ENCODE data around the gene CNGB1. TPM values are rescaled to one million over a fixed set of nuclear protein-coding genes. Genes with fewer than 3 reads are reported as not detected.

The CNGB1 gene
- polyA plus RNA-seq, 1 donor (not counting 4 experiments of a cell fraction or from before 2014, with no cell fraction given), result 0.08 TPM

DNA sequence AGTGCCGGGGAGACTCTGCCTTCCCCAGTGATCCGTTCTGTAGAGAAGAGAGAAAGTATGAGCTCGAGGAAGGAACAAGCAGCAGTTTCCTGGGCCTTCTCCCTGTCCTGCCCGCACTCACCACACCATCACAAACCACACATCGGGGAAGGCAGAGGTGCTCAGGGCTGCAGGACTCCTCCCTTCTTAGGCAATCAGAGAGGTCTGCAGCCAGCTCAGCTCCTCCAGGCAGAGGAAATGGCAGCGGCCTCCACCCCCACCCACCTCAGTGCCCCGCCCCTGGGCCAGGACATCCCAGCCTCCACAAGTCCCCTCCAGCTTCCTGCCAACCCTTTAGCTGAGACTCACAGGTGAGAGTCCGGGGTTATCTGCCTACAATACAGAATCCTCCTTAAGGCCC, 27.6 kb upstream of the CNGB1 start:
- dilution Hi-C loops (cut with MboI; ENCODE audit: extremely low pct_ligation_motif_present, low sequenced_read_pairs), result no loop called here
- no peak overlapping the region for H3K4me3 ChIP-seq (ENCODE audit: control insufficient read depth in 2 of 3, extremely low read depth in 1 of 3, insufficient read depth in 2 of 3, low read depth in 1 of 3, low read length in 3 of 3)
- H3K9me1 ChIP-seq (ENCODE audit: control insufficient read depth, extremely low read depth, insufficient read depth, low read length), result peaks cover 2% of the 10 kb centered on the region
- TF ChIP-seq EZH2 (IDR thresholded peaks at IDR 0.05; ENCODE audit: low read length), result no peak
- TF ChIP-seq, protein P1, sequence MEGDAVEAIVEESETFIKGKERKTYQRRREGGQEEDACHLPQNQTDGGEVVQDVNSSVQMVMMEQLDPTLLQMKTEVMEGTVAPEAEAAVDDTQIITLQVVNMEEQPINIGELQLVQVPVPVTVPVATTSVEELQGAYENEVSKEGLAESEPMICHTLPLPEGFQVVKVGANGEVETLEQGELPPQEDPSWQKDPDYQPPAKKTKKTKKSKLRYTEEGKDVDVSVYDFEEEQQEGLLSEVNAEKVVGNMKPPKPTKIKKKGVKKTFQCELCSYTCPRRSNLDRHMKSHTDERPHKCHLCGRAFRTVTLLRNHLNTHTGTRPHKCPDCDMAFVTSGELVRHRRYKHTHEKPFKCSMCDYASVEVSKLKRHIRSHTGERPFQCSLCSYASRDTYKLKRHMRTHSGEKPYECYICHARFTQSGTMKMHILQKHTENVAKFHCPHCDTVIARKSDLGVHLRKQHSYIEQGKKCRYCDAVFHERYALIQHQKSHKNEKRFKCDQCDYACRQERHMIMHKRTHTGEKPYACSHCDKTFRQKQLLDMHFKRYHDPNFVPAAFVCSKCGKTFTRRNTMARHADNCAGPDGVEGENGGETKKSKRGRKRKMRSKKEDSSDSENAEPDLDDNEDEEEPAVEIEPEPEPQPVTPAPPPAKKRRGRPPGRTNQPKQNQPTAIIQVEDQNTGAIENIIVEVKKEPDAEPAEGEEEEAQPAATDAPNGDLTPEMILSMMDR (optimal IDR thresholded peaks at IDR 0.05 in 1 of 3, IDR thresholded peaks at IDR 0.05 in 1 of 3, conservative IDR thresholded peaks at IDR 0.05 in 1 of 3; ENCODE audit: extremely low read depth in 1 of 3, insufficient read depth in 2 of 3, low read length in 3 of 3), result no peak
- peaks cover 32% of the 10 kb centered on the region for H3K4me1 ChIP-seq (ENCODE audit: control insufficient read depth, extremely low read depth, insufficient read depth, low read length)
- DNase-seq (ENCODE audit: low read depth, low spot score) (peak; percentile 38), FAIRE-seq (peak; percentile 67)
- no peaks in the 10 kb centered on the region for H4K20me1 ChIP-seq (ENCODE audit: control insufficient read depth, extremely low read depth, insufficient read depth, low read length)
- no peak overlapping the region for H2AFZ ChIP-seq (ENCODE audit: control insufficient read depth, low read length)
- peak overlapping the region; percentile 14 for H3K27ac ChIP-seq (ENCODE audit: control insufficient read depth, insufficient read depth, low read length)
- peak overlapping the region; percentile 19 for H3K9ac ChIP-seq (ENCODE audit: control insufficient read depth, extremely low read depth, insufficient read depth, low read length)
- H3K9me3 ChIP-seq (ENCODE audit: control insufficient read depth, low read depth, low read length), result no peaks in the 10 kb centered on the region
- peaks cover 17% of the 10 kb centered on the region for H3K79me2 ChIP-seq (ENCODE audit: control insufficient read depth, insufficient read depth, low read length)
- H3K4me2 ChIP-seq (ENCODE audit: control insufficient read depth, extremely low read depth, insufficient read depth, low read depth, low read length), result peak overlapping the region; percentile 82
- H3K27me3 ChIP-seq (ENCODE audit: control insufficient read depth, extremely low read depth, insufficient read depth, low read length), result no peaks in the 10 kb centered on the region
- peaks cover 14 to 23% of the 10 kb centered on the region in 2 experiments for H3K36me3 ChIP-seq (ENCODE audit: control insufficient read depth in 2 of 2, extremely low read depth in 1 of 2, insufficient read depth in 2 of 2, low read length in 2 of 2)

DNA sequence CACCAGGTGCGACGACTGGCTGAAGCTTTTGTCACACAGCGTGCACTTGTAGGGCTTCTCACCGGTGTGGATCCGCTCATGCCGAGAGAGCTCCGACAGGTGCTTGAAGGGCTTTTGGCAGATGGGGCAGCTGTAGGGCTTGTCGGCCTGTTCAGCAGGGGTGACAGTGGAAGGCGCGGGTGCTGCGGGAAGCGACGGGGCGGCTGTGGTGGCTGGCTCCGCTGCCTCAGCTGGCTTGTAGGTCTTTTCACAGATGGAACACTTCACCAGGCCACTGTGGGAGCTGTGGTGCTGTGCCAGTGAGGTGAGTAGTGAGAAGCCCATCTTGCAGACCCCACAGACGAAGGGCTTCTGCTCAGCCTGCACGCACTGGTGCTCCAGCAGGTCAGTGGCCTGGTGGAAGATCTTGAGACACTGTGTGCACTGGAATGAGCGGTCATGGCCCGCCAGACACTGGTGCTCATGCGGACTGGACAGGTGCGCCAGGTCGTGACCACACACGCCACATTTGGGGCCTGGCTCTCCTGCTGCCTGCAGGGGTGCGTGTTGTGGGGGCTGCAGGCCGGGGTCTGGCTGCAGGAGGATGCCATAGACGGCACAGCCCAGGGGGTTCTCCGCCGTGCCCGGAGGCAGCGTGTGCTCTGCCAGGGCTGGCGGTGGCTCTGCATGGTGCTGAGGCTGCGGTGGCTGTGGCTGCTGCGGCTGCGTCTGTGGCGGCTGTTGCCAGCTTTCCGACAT, 26.8 kb upstream of the CNGB1 start:
- FAIRE-seq, result no peak

More for the DNA sequence above, 26.8 kb upstream of the CNGB1 start:
- no peaks in the 10 kb centered on the region for H4K20me1 ChIP-seq (ENCODE audit: control insufficient read depth, extremely low read depth, insufficient read depth, low read length)
- no peak overlapping the region for H3K4me2 ChIP-seq (ENCODE audit: control insufficient read depth, extremely low read depth, insufficient read depth, low read depth, low read length)
- H3K9me3 ChIP-seq (ENCODE audit: control insufficient read depth, low read depth, low read length), result no peaks in the 10 kb centered on the region
- H3K27ac ChIP-seq (ENCODE audit: control insufficient read depth, insufficient read depth, low read length), result no peak overlapping the region
- no peak overlapping the region for H2AFZ ChIP-seq (ENCODE audit: control insufficient read depth, low read length)
- no peak for DNase-seq (ENCODE audit: low read depth, low spot score)
- peaks cover 33% of the 10 kb centered on the region for H3K4me1 ChIP-seq (ENCODE audit: control insufficient read depth, extremely low read depth, insufficient read depth, low read length)
- no peak for TF ChIP-seq EZH2 (IDR thresholded peaks at IDR 0.05; ENCODE audit: low read length)
- TF ChIP-seq, protein P1 (optimal IDR thresholded peaks at IDR 0.05 in 1 of 3, IDR thresholded peaks at IDR 0.05 in 1 of 3, conservative IDR thresholded peaks at IDR 0.05 in 1 of 3; ENCODE audit: extremely low read depth in 1 of 3, insufficient read depth in 2 of 3, low read length in 3 of 3), result no peak
- peaks cover 11% of the 10 kb centered on the region for H3K79me2 ChIP-seq (ENCODE audit: control insufficient read depth, insufficient read depth, low read length)
- peaks cover 12 to 20% of the 10 kb centered on the region in 2 experiments for H3K36me3 ChIP-seq (ENCODE audit: control insufficient read depth in 2 of 2, extremely low read depth in 1 of 2, insufficient read depth in 2 of 2, low read length in 2 of 2)
- no peak overlapping the region for H3K9ac ChIP-seq (ENCODE audit: control insufficient read depth, extremely low read depth, insufficient read depth, low read length)
- dilution Hi-C loops (cut with MboI; ENCODE audit: extremely low pct_ligation_motif_present, low sequenced_read_pairs), result no loop called here
- H3K9me1 ChIP-seq (ENCODE audit: control insufficient read depth, extremely low read depth, insufficient read depth, low read length), result peaks cover 2% of the 10 kb centered on the region
- H3K4me3 ChIP-seq (ENCODE audit: control insufficient read depth in 2 of 3, extremely low read depth in 1 of 3, insufficient read depth in 2 of 3, low read depth in 1 of 3, low read length in 3 of 3), result no peak overlapping the region
- no peaks in the 10 kb centered on the region for H3K27me3 ChIP-seq (ENCODE audit: control insufficient read depth, extremely low read depth, insufficient read depth, low read length)

Data from keratinocyte (primary cell).